ENCODE results near the gene TLK1. TPM values are rescaled to one million over a fixed set of nuclear protein-coding genes. Genes with fewer than 3 reads are reported as not detected.

The TLK1 gene
- total RNA-seq, 4 donors from 2014 or later: 32.2 to 64.3 (median 45.4) TPM

DNA sequence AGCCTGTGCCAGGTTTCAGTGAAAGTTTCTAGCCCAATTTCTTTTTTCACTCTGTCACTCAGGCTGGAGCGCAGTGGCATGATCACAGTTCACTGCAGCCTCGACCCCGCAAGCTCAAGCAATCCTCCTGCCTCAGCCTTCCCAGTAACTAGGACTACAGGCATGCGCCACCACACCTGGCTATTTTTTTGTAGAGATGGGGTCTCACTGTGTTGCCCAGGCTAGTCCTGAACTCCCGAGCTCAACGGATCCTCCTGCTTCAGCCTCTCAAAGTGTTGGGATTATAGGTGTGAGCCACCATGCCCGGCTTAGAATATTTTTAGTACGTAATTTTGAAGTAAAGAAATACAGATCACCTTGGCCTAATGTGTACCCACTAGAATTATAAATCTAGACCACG, 144.6 kb downstream of the TLK1 start:
- ATAC-seq: no peak
- no peaks in the 10 kb centered on the region for H3K9me3 ChIP-seq
- peaks cover 0 to 28% of the 10 kb centered on the region in 2 donors for H3K36me3 ChIP-seq
- 92 to 99% methylated on average over 7 to 8 of the region's 9 CpGs for WGBS, 2 donors (ENCODE audit: low coverage in 1 of 2)
- no peaks in the 10 kb centered on the region for H3K27me3 ChIP-seq
- H3K4me1 ChIP-seq: peaks cover 0 to 3% (median 0%) of the 10 kb centered on the region in 3 donors
- H3K4me3 ChIP-seq: no peak overlapping the region
- H3K27ac ChIP-seq: no peak overlapping the region
- TF ChIP-seq POLR2A (IDR thresholded peaks at IDR 0.05) (no peak), EP300 (IDR thresholded peaks at IDR 0.05) (no peak), POLR2AphosphoS5 (IDR thresholded peaks at IDR 0.05) (no peak)
- TF ChIP-seq, protein P1, sequence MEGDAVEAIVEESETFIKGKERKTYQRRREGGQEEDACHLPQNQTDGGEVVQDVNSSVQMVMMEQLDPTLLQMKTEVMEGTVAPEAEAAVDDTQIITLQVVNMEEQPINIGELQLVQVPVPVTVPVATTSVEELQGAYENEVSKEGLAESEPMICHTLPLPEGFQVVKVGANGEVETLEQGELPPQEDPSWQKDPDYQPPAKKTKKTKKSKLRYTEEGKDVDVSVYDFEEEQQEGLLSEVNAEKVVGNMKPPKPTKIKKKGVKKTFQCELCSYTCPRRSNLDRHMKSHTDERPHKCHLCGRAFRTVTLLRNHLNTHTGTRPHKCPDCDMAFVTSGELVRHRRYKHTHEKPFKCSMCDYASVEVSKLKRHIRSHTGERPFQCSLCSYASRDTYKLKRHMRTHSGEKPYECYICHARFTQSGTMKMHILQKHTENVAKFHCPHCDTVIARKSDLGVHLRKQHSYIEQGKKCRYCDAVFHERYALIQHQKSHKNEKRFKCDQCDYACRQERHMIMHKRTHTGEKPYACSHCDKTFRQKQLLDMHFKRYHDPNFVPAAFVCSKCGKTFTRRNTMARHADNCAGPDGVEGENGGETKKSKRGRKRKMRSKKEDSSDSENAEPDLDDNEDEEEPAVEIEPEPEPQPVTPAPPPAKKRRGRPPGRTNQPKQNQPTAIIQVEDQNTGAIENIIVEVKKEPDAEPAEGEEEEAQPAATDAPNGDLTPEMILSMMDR (IDR thresholded peaks at IDR 0.05): no peak

DNA sequence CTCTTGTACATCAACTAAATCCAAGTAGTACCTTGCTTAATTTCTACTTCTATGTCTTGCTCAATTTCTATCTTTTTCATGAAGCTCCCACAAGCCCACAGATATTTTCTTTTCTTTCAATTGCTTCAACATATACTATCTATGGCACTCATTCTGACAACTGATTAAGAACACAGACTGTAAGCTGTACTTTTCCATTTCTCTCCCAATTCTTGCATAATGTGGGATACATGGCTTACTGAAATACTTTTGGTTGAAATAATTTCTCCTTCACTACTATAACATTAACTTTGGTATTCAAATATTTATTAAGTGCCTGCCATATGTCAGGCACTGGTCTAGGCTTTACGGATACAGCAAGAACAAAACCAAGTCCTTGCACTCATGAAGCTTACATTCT, 146.8 kb downstream of the TLK1 start:
- TF ChIP-seq POLR2AphosphoS5 (IDR thresholded peaks at IDR 0.05) (no peak), POLR2A (IDR thresholded peaks at IDR 0.05) (no peak), EP300 (IDR thresholded peaks at IDR 0.05) (no peak)
- TF ChIP-seq, protein P1 (IDR thresholded peaks at IDR 0.05): no peak
- 43% methylated on average over 1 of the region's 1 CpG; no CpG with 5 or more reads in 1 of the 2 donors for WGBS, 2 donors (ENCODE audit: low coverage in 1 of 2)
- Histone ChIP-seq H3K36me3 (peaks cover 0 to 46% of the 10 kb centered on the region in 2 donors), H3K27me3 (no peaks in the 10 kb centered on the region), H3K27ac (no peak overlapping the region), H3K4me1 (no peaks in the 10 kb centered on the region), H3K9me3 (no peaks in the 10 kb centered on the region), H3K4me3 (no peak overlapping the region)
- ATAC-seq: no peak

DNA sequence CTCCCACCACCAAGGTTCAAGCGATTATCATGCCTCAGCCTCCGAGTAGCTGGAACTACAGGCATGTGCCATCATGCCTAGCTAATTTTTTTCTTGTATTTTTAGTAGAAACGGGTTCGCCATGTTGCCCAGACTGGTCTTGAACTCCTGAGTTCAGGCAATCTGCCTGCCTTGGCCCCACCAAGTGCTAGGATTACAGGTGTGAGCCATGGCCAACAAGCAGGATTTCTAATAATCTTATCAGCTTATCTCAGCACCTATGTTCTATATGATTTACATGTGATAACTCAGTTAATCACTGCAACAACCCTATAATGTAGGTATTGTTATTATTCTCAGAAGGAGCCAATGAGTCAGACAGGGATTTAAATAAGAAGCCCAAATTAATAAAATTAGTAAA, 151.3 kb downstream of the TLK1 start:
- 92 to 95% methylated on average over 4 of the region's 4 CpGs for WGBS, 2 donors (ENCODE audit: low coverage in 1 of 2)
- ATAC-seq: no peak
- H3K36me3 ChIP-seq: peaks cover 10 to 67% of the 10 kb centered on the region in 2 donors
- H3K27me3 ChIP-seq: no peaks in the 10 kb centered on the region
- H3K9me3 ChIP-seq: no peaks in the 10 kb centered on the region
- no peaks in the 10 kb centered on the region for H3K4me1 ChIP-seq
- TF ChIP-seq POLR2A (IDR thresholded peaks at IDR 0.05): no peak
- no peak for TF ChIP-seq EP300 (IDR thresholded peaks at IDR 0.05)
- no peak for TF ChIP-seq POLR2AphosphoS5 (IDR thresholded peaks at IDR 0.05)
- TF ChIP-seq, protein P1 (IDR thresholded peaks at IDR 0.05): no peak
- no peak overlapping the region for H3K27ac ChIP-seq
- no peak overlapping the region for H3K4me3 ChIP-seq

DNA sequence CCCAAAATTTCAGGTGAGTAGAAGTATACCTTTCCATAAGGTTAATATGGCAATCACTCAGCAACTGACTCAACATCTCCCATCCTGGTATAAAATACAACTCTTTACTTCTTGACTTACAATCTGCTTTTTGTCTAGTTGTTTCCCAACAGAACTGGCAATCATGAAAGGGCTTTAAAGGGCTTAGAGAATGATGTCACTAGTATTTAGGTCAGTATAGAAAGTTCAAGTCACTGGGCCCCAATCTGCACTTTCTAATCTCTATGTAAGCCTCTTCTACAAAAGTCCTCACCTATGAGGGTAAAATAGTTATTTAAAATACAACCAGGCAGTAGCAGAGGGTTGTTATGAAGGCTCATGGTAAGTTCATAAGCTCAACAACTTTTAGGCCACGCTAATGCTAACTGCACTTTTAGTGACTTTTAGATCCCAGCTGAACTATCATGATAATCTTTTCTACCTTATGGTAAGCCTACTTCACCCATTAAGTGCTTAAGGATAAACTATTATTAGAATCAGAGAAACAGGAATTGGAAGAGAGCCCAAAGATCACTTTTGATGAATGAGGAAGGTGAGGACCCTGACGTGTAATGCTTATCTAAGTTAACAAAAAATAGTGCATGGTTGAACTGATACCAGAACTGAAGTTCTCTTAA, 152.0 kb downstream of the TLK1 start:
- Histone ChIP-seq H3K27me3 (no peaks in the 10 kb centered on the region), H3K9me3 (no peaks in the 10 kb centered on the region), H3K36me3 (peaks cover 10 to 67% of the 10 kb centered on the region in 2 donors), H3K4me1 (no peaks in the 10 kb centered on the region), H3K27ac (no peak overlapping the region), H3K4me3 (no peak overlapping the region)
- ATAC-seq: no peak
- WGBS, 2 donors (ENCODE audit: low coverage in 1 of 2): 41 to 69% methylated on average over 2 of the region's 2 CpGs
- TF ChIP-seq POLR2A (IDR thresholded peaks at IDR 0.05): no peak
- TF ChIP-seq EP300 (IDR thresholded peaks at IDR 0.05): no peak
- TF ChIP-seq, protein P1 (IDR thresholded peaks at IDR 0.05): no peak
- no peak for TF ChIP-seq POLR2AphosphoS5 (IDR thresholded peaks at IDR 0.05)

DNA sequence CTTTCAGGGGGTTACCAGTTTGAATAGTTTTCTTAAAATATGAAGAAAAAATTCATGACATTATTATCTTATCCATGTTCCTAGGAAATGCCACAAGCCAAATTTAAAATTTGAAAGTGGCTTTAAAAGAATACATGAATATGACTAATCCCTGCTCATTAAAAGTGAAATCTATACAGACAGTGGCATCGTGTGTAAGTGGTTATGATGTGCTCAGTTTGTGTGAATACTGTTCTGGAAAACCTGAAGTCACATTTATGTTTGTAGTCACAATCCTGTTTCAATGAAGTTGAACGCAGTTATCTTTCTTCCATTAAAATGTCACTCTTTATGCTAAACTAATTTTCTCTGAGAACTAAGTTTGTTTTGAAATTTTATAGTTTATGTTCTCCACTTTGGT, 155.9 kb downstream of the TLK1 start:
- ATAC-seq: no peak
- H3K4me3 ChIP-seq: no peak overlapping the region
- no peak overlapping the region for H3K27ac ChIP-seq
- no peak for TF ChIP-seq POLR2AphosphoS5 (IDR thresholded peaks at IDR 0.05)
- no peak for TF ChIP-seq EP300 (IDR thresholded peaks at IDR 0.05)
- TF ChIP-seq, protein P1 (IDR thresholded peaks at IDR 0.05): no peak
- no peak for TF ChIP-seq POLR2A (IDR thresholded peaks at IDR 0.05)
- H3K9me3 ChIP-seq: no peaks in the 10 kb centered on the region
- H3K36me3 ChIP-seq: peaks cover 10 to 69% of the 10 kb centered on the region in 2 donors
- WGBS, 2 donors (ENCODE audit: low coverage in 1 of 2): 89 to 96% methylated on average over 2 of the region's 2 CpGs
- H3K4me1 ChIP-seq: no peaks in the 10 kb centered on the region
- H3K27me3 ChIP-seq: no peaks in the 10 kb centered on the region
